Measurements from ENCODE around the gene SKP1.
"Not testable (repeated sequence)": the region's sequence is repeated elsewhere in the genome, so short reads cannot be mapped to it uniquely, and the experiment has no call there.

SKP1 gene

DNA sequence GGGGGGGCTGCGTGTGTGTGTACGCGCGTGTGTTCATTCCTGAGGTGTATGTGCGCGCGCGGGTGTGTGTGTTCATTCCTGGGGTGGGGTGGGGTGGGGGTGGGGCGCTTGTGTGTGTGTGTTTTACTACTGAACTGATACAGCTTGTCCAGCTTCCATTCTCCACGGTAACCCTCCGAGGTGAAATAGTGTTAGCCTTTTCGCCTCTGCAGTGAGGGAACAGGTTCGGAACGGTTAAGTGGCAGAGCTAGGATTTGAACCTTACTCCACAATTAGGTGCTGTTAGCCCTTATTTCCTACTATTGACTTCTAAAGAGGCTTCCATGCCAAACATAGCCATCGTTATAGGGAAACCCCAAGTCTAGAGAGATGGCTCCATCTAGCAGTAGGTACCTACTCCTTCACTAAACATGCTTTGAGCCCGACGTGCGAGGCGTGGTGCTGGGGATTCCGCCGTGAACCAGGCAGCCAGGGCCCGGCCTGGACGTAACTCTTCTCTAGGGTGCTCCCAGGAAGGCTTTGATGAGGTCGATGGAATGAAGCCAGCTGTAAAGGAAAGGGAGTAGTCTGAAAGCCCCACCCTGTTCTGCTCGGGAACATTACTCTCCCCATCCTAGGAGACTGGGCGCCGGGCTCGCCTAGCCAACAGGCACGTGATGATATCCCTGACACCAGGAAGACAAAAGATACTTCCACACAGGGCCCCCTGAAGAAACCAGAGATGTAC, 782 bp upstream of the SKP1 start:
- DNase-seq (ENCODE audit: low spot score), result no peak

GRCh38 chr5:134175921-134176510, 734 bp downstream of the SKP1 start:
- no peak for DNase-seq (ENCODE audit: low spot score)

DNA sequence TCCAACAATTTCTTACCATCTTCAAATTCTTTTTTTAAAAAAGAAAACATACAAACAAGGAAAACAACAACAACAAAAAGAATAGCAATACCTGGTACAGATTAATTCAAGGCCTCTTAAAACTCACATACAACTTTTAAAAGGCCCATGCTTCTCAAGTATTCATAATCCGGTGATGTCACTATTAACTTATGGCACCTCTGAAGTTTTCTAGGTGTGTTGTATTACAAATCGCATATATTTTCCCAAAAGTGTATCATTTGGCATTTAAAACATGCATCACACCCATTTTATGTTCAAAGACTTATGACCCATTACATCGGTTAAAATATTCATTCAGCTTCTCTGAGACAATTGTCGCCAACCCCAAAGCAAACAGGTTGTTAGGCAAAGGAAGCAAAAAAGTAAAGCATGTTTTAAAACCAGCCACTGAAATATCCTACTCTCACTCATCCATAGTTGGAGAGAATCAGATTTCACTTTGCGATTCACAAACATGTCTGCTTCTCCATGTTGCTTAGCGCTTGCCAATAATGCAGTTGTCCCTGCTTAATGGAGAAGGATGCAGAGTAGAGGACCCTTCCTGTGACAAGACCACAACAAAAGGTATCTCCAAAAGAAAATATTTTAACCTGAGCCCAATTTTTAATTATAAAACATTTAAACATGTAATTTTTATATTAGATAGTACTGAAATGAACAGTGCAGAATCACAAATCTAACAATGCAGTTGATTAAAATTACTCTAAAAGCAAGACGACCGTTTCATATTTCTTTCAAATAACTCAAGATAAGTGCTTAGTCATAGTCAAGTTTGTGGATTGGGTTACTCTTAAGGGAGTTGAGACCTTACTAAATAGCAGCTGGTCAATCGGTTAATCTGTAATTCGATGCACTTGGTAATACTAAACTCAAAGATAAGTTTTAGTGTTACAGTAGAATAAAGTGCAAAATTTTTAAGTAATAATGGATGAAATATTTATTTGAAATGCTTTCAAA, 1.6 kb downstream of the SKP1 start:
- no peak for DNase-seq (ENCODE audit: low spot score)

- no peak for DNase-seq (ENCODE audit: low spot score)
Measured at GRCh38 chr5:134171972-134172371, 4.8 kb downstream of the SKP1 start.

- no peak for DNase-seq (ENCODE audit: low spot score)
Measured at GRCh38 chr5:134162592-134162991, 14.2 kb downstream of the SKP1 start.

DNA sequence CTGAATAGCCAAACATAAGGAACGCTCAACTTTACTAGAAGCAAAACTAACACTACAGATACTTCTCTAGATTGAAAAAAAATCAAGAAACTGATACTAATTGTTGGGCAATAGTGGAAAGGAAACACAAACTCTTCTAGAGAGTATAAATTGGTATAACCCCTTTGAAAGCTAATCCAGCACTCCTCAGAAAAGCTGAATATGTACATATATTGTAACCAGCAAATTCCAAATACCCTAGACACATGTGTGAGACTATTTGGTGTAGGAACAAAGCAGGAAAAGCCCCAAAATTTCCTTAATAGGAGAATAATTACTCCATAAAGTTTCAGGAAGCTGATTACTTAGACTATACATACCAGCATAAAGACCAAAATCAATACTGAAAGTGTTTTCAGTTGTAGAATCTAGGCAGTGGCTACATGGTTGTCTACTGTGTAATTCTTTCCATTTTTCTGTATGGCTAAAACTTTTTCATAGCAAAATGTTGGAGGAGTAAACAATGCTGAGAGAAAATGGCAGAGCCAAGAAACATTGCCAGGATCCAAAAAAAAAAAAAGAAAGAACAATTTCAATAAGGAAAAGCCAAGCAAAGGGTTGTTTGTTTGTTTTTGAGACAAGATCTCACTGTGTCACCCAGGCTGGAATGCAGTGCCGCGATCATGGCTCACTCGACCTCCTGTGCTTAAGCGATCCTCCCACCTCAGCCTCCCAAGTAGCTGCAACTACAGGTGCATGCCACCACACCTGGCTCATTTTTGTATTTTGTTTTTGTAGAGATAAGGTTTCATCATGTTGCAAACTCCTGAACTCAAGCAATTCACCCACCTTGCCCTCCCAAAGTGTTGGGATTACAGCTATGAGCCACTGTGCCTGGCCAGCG, 15.0 kb downstream of the SKP1 start:
- no peak for DNase-seq (ENCODE audit: low spot score)

- no peak for DNase-seq (ENCODE audit: low spot score)
Measured at GRCh38 chr5:134153657-134154056, 23.1 kb downstream of the SKP1 start.

GRCh38 chr5:134153241-134153640, 23.5 kb downstream of the SKP1 start:
- no peak for DNase-seq (ENCODE audit: low spot score)

DNA sequence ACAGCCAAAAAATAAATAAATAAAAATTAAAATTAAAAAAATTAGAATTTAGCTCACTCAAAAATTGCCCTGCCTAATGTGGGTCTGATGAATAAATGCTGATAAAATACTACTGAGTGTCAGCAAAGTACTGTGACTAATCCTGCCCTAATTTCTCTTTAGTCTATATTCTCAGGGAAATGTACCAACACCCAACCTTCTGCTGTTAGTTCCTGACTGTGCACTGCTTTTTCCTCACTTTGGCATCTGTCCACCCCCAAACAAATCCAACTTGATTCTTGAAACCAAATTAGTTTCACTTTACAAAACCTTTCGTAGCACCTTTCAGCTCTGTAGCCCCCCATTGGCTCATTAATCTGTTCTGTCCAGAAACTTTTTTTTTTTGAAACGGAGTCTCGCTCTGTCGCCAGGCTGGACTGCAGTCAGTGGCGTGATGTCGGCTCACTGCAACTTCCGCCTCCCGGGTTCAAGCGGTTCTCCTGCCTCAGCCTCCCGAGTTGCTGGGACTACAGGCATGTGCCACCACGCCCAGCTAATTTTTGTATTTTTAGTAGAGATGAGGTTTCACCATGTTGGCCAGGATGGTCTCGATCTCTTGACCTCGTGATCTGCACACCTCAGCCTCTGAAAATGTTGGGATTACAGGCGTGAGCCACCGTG, 24.4 kb downstream of the SKP1 start:
- not testable (repeated sequence) for DNase-seq (ENCODE audit: low spot score)

DNA sequence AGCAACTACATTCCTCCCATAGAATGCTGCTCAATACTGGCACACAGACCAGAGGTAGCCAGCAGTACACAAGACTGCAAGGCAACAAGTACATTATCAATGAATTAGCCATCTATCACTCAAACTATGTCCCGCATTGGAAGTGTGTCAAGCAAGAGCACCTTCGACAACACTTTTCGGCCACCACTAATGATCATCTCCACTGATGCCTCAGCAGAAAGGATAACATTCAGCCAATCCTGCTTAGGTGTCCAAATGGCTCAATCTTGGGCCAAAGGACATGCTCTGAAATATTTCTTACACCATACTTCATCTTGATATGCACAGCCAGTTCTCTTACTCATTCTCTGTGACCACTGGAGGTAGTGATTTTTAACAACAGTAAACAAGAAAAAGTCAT, 25.0 kb downstream of the SKP1 start:
- DNase-seq (ENCODE audit: low spot score), result no peak

GRCh38 chr5:134149571-134150303, 27.0 kb downstream of the SKP1 start:
- no peak for DNase-seq (ENCODE audit: low spot score)

DNA sequence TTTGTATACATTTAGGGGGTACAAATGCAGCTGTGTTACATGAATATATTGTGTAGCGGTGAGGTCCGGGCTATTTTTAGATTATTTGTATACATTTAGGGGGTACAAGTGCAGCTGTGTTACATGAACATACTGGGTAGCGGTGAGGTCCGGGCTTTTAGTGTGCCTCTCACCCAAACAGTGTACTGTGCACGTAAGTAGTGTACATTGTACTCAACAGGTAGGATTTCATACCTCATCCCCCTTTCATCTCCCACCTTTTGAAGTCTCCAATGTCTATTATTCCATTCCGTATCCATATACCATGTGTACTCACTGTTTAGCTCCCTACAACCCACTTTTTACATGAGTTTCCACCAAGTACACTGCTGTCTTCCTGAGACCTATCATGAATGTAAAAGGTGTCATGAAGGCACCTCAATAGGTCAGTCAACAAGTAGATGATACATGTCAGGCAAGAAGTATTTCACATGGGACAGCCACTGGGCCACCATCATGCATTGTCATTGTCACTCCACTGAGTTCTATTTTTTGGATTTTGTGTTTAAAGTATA, 27.7 kb downstream of the SKP1 start:
- DNase-seq (ENCODE audit: low spot score), result no peak

DNA sequence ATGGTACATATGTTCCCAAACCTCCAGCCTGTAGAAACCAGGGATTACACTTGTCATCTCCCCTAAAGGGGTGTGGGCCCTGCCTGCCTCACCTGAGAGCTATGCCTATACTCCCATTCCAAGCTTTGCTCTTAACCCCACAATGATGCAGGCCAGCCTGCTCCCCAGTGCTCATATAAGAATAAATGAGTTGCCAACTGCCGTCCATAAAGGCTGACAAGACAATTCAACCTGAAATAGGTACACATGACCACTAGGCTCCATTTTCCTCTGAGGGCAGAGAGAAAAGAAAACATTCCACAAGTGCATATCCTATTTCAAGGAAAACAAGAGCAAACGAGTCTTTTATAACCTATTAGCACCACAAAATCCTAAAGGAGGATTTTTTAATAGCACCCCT, 28.4 kb downstream of the SKP1 start:
- no peak for DNase-seq (ENCODE audit: low spot score)

DNA sequence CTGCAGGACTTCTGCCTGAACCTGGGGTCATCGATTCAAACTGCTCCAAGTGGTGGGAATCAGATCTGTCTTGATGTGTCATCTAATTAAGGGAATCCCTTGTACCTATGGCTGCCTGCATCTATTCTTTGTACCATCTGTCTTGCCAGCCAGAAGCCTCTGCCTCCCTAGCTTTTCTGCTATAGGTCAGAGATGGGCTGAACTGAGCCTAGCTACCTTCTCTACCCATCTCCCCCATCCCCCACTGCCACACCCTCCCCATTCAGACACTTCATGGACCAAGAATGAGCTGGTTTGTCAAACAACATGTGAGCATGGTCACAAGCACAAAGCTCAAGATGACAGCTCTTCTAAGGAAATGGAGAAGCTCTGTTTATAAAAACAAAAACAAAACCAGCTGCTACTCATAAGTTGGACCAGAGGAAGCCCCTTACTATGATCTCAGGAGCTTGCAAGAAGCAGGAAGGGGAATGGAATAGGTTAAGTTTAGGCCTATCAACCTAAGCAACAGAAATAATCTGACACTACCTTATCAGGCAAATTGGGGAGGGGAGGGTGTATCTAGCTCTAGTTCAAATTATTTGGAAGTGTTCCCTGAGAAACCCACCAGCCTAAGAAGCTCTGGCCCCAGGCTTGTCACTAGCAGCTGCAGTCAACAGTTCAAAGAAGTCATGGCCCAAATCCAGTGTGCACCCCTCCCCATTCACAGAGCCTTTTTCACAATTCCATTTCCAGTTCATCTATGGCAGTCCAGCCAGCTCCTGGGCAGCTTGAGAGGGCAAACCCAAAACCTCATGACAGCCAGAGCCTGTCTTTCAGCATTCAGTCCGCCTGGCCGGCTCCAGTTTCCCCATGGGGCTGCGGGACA, 29.9 kb downstream of the SKP1 start:
- no peak for DNase-seq (ENCODE audit: low spot score)

- DNase-seq (ENCODE audit: low spot score), result peak; percentile 86
Measured at GRCh38 chr5:134145779-134146581, 30.8 kb downstream of the SKP1 start.

GRCh38 chr5:134145041-134145757, 31.6 kb downstream of the SKP1 start:
- DNase-seq (ENCODE audit: low spot score), result no peak
